Suprapubic skin (tissue), 4 donors: ENCODE measurements around the gene PTPN14.

Experiments used
- EP300 ChIP-seq: sonication (generic); formaldehyde crosslinking; IDR thresholded peaks from one replicate; pipeline ENCODE4 v1.6.1; 2017; ENCODE audit warnings: antibody characterized with exemption
- POLR2A ChIP-seq, 2 donors: fragments of 450-650 bp; IDR thresholded peaks; one replicate each; pipeline ENCODE4 v1.6.1; 2017; ENCODE audit warnings: antibody characterized with exemption in 2 of 2, mild to moderate bottlenecking in 2 of 2, moderate library complexity in 2 of 2
- POLR2AphosphoS5 ChIP-seq, 3 donors: sonication (generic); formaldehyde crosslinking; IDR thresholded peaks; one replicate each; pipeline ENCODE4 v1.6.1; 2017; ENCODE audit warnings: antibody characterized with exemption in 3 of 3
- TF ChIP-seq, protein P1 (sequence below), 2 donors: fragments of 200-600 bp in 1 of 2; fragments of 450-650 bp in 1 of 2; sonication (generic) in 1 of 2; IDR thresholded peaks; one replicate each; pipeline ENCODE4 v1.5.1; 2016 to 2019; ENCODE audit warnings: antibody characterized with exemption in 2 of 2, mild to moderate bottlenecking in 1 of 2, moderate library complexity in 1 of 2

DNA sequence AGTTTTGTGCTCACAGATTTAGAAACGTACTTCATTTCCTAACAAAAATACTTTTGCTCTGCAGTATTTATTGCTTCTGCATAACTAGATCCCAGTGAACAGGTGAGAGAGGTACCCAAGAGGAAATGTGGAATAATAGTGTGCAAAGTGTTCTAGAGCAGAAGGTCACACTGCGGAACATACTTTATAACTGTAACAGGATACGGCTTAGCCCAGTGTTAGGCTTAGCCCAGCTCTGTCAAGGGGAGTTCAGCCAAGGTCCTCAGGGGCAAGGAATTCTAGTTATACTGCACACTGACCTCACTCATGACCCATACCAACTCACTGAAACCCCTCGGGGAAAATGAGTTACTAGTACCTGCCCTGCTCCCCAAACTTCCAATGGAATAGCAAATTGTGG, 55.3 kb downstream of the PTPN14 start:
- TF ChIP-seq, protein P1, sequence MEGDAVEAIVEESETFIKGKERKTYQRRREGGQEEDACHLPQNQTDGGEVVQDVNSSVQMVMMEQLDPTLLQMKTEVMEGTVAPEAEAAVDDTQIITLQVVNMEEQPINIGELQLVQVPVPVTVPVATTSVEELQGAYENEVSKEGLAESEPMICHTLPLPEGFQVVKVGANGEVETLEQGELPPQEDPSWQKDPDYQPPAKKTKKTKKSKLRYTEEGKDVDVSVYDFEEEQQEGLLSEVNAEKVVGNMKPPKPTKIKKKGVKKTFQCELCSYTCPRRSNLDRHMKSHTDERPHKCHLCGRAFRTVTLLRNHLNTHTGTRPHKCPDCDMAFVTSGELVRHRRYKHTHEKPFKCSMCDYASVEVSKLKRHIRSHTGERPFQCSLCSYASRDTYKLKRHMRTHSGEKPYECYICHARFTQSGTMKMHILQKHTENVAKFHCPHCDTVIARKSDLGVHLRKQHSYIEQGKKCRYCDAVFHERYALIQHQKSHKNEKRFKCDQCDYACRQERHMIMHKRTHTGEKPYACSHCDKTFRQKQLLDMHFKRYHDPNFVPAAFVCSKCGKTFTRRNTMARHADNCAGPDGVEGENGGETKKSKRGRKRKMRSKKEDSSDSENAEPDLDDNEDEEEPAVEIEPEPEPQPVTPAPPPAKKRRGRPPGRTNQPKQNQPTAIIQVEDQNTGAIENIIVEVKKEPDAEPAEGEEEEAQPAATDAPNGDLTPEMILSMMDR (IDR thresholded peaks at IDR 0.05): no peak
- TF ChIP-seq POLR2AphosphoS5 (IDR thresholded peaks at IDR 0.05) (no peak), EP300 (no peak), POLR2A (IDR thresholded peaks at IDR 0.05) (no peak)
